CD8-positive, alpha-beta memory T cell (primary cell): ENCODE results near the gene SLC35A4. TPM values are rescaled to one million over a fixed set of nuclear protein-coding genes. Genes with fewer than 3 reads are reported as not detected.

Experiments used
- CTCF ChIA-PET: fragments of 350-600 bp; sonication (Branson Sonifier 250); formaldehyde crosslinking; loops from one replicate; lab custom pipeline; 2021; ENCODE audit warnings: antibody characterized with exemption; lab: Charles Lee
- POLR2A ChIA-PET: fragments of 350-600 bp; sonication (Branson Sonifier 250); formaldehyde crosslinking; loops from one replicate; lab custom pipeline; 2021; ENCODE audit warnings: antibody characterized with exemption; lab: Charles Lee
- DNase-seq, 5 donors: peaks; one replicate each; pipeline versions ENCODE4 v3.0.0 to v3.0.0-alpha.2; 2020 to 2022; ENCODE audit warnings: mixed read lengths in 1 of 5
- H3K27ac ChIP-seq: one replicate; pipeline ENCODE4 v1.7.0; 2013; ENCODE audit warnings: low read depth, mild to moderate bottlenecking, low read length, moderate library complexity
- H3K27me3 ChIP-seq: 2 replicates; pipeline ENCODE4 v1.7.0; 2013; ENCODE audit warnings: low read length, mild to moderate bottlenecking; ENCODE audit not compliant: insufficient read depth, poor library complexity, severe bottlenecking
- H3K36me3 ChIP-seq: 2 replicates; pipeline ENCODE4 v1.7.0; 2013; ENCODE audit warnings: mild to moderate bottlenecking, low read length, moderate library complexity; ENCODE audit not compliant: insufficient read depth
- H3K4me1 ChIP-seq: 2 replicates; pipeline ENCODE4 v1.7.0; 2013; ENCODE audit warnings: mild to moderate bottlenecking, low read length, moderate library complexity; ENCODE audit not compliant: insufficient read depth
- H3K4me3 ChIP-seq: 2 replicates; pipeline ENCODE4 v1.7.0; 2013; ENCODE audit warnings: mild to moderate bottlenecking, low read length
- H3K9me3 ChIP-seq: 2 replicates; pipeline ENCODE4 v1.7.0; 2013; ENCODE audit warnings: mild to moderate bottlenecking, low read length
- H3K27ac Mint-ChIP-seq, 8 donors: one replicate each; pipeline ENCODE4 v1.8.0; 2020 to 2021; ENCODE audit warnings: mixed read lengths in 8 of 8, mild to moderate bottlenecking in 6 of 8, inconsistent platforms in 3 of 8, moderate library complexity in 3 of 8
- H3K27me3 Mint-ChIP-seq, 2 donors: one replicate each; pipeline ENCODE4 v1.8.0; 2020 to 2021; ENCODE audit warnings: mixed read lengths in 2 of 2, mild to moderate bottlenecking in 1 of 2, moderate library complexity in 1 of 2
- H3K36me3 Mint-ChIP-seq, 3 donors: one replicate each; pipeline ENCODE4 v1.8.0; 2020 to 2021; ENCODE audit warnings: mixed read lengths in 3 of 3, inconsistent platforms in 1 of 3, mild to moderate bottlenecking in 1 of 3
- H3K4me1 Mint-ChIP-seq, 3 donors: one replicate each; pipeline ENCODE4 v1.8.0; 2020 to 2021; ENCODE audit warnings: mixed read lengths in 3 of 3, inconsistent platforms in 1 of 3, mild to moderate bottlenecking in 1 of 3
- H3K4me3 Mint-ChIP-seq, 7 donors: one replicate each; pipeline ENCODE4 v1.8.0; 2020 to 2021; ENCODE audit warnings: mixed read lengths in 7 of 7, mild to moderate bottlenecking in 6 of 7, moderate library complexity in 4 of 7, inconsistent platforms in 2 of 7
- H3K9me3 Mint-ChIP-seq, 5 donors: one replicate each; pipeline ENCODE4 v1.8.0; 2020 to 2022; ENCODE audit warnings: mixed read lengths in 5 of 5, mild to moderate bottlenecking in 3 of 5, moderate library complexity in 2 of 5, inconsistent platforms in 1 of 5
- polyA plus RNA-seq: library from polyadenylated mRNA; unstranded; fragments of 300-500 nt; fragmentation: Illumina TruSeq; gene quantifications from one replicate; pipeline ENCODE4 v1.2.3, GENCODE V29; 2021
- total RNA-seq, 2 experiments: library from RNA; stranded (reverse); gene quantifications; one replicate each; pipeline ENCODE4 v1.2.3, GENCODE V29; 2021

The SLC35A4 gene
- total and polyA plus RNA-seq, 3 experiments from 2014 or later: 105 to 126 (median 120) TPM

- CTCF ChIA-PET: interaction anchor here (4.1 kb wide), 1 partner anchor 12 kb away, joined by 34 read pairs; the partner anchor contains the start of gene EIF4EBP3
- no peaks in the 10 kb centered on the region for H3K9me3 Mint-ChIP-seq
Measured at GRCh38 chr5:140560227-140560626, 4.4 kb upstream of the SLC35A4 start.

GRCh38 chr5:140561753-140562523 is 2.7 kb upstream of the SLC35A4 start:
- peaks cover 19% of the 10 kb centered on the region for H3K36me3 ChIP-seq
- peak overlapping the region in 2 of 7 donors; percentile 87 to 96 for H3K4me3 Mint-ChIP-seq
- no peaks in the 10 kb centered on the region for H3K27me3 ChIP-seq
- POLR2A ChIA-PET: interaction anchor here (0.9 kb wide), 1 partner anchor 13 kb away, joined by 3 read pairs; no protein-coding TSS in a partner anchor
- peaks cover 4 to 51% (median 4%) of the 10 kb centered on the region in 3 donors for H3K36me3 Mint-ChIP-seq
- CTCF ChIA-PET: no interaction called here
- no peak overlapping the region for H3K4me3 ChIP-seq
- no peaks in the 10 kb centered on the region for H3K27me3 Mint-ChIP-seq
- no peak overlapping the region for H3K27ac ChIP-seq
- H3K27ac Mint-ChIP-seq: peak overlapping the region in 6 of 8 donors; percentile 29 to 98 (median 90)
- no peak for DNase-seq
- H3K9me3 ChIP-seq: no peaks in the 10 kb centered on the region
- no peaks in the 10 kb centered on the region for H3K9me3 Mint-ChIP-seq
- peaks cover 40 to 61% (median 55%) of the 10 kb centered on the region in 3 donors for H3K4me1 Mint-ChIP-seq
- H3K4me1 ChIP-seq: peaks cover 33% of the 10 kb centered on the region

More at GRCh38 chr5:140560227-140560626, 4.4 kb upstream of the SLC35A4 start:
- H3K4me3 ChIP-seq: no peak overlapping the region
- no peaks in the 10 kb centered on the region for H3K9me3 ChIP-seq
- peaks cover 13% of the 10 kb centered on the region for H3K36me3 ChIP-seq
- Mint-ChIP-seq H3K4me1 (peaks cover 43 to 60% (median 53%) of the 10 kb centered on the region in 3 donors), H3K27ac (peak overlapping the region in 1 of 8 donors; percentile 84), H3K27me3 (no peaks in the 10 kb centered on the region), H3K4me3 (peak overlapping the region in 1 of 7 donors; percentile 31), H3K36me3 (peaks cover 3 to 48% (median 4%) of the 10 kb centered on the region in 3 donors)
- POLR2A ChIA-PET: no interaction called here
- peaks cover 38% of the 10 kb centered on the region for H3K4me1 ChIP-seq
- no peak for DNase-seq
- no peaks in the 10 kb centered on the region for H3K27me3 ChIP-seq
- H3K27ac ChIP-seq: no peak overlapping the region

GRCh38 chr5:140563596-140563995 is 1.0 kb upstream of the SLC35A4 start:
- Histone ChIP-seq H3K27ac (peak overlapping the region; percentile 91), H3K36me3 (peaks cover 21% of the 10 kb centered on the region), H3K27me3 (no peaks in the 10 kb centered on the region), H3K4me3 (peak overlapping the region; percentile 90), H3K4me1 (peaks cover 30% of the 10 kb centered on the region), H3K9me3 (no peaks in the 10 kb centered on the region)
- Mint-ChIP-seq H3K27me3 (no peaks in the 10 kb centered on the region), H3K9me3 (no peaks in the 10 kb centered on the region), H3K36me3 (peaks cover 4 to 59% (median 5%) of the 10 kb centered on the region in 3 donors), H3K4me3 (peak overlapping the region; percentile 87 to 98 (median 96)), H3K27ac (peak overlapping the region; percentile 87 to 100 (median 98)), H3K4me1 (peaks cover 36 to 68% (median 49%) of the 10 kb centered on the region in 3 donors)
- no peak for DNase-seq
- ChIA-PET POLR2A (interaction anchor here (0.6 to 2.9 kb wide), 7 partner anchors 9 to 162 kb away, joined by 3 to 29 read pairs (median 3); partner anchors contain the start of genes ANKHD1, EIF4EBP3, IK and NDUFA2), CTCF (interaction anchor here (1.2 to 1.6 kb wide), 2 partner anchors 16 to 69 kb away, joined by 3 to 8 read pairs; partner anchors contain the start of genes CD14 and EIF4EBP3)

- no peaks in the 10 kb centered on the region for H3K9me3 Mint-ChIP-seq
- H3K4me3 Mint-ChIP-seq: peak overlapping the region; percentile 87 to 98 (median 96)
- no peaks in the 10 kb centered on the region for H3K27me3 ChIP-seq
- peaks cover 46% of the 10 kb centered on the region for H3K4me1 ChIP-seq
- peaks cover 4 to 64% (median 5%) of the 10 kb centered on the region in 3 donors for H3K36me3 Mint-ChIP-seq
- H3K36me3 ChIP-seq: peaks cover 21% of the 10 kb centered on the region
- ChIA-PET POLR2A (interaction anchor here (1.4 to 2.9 kb wide), 4 partner anchors 8 to 164 kb away, joined by 6 to 29 read pairs (median 8); partner anchors contain the start of genes ANKHD1, EIF4EBP3, IK and NDUFA2), CTCF (interaction anchor here (0.8 to 1.8 kb wide), 5 partner anchors 8 to 99 kb away, joined by 3 to 6 read pairs (median 4); partner anchors contain the start of genes CD14, EIF4EBP3 and SRA1)
- no peak for DNase-seq
- H3K4me1 Mint-ChIP-seq: peaks cover 49 to 84% (median 49%) of the 10 kb centered on the region in 3 donors
- H3K4me3 ChIP-seq: peak overlapping the region; percentile 85
- peak overlapping the region; percentile 91 for H3K27ac ChIP-seq
- no peaks in the 10 kb centered on the region for H3K9me3 ChIP-seq
- H3K27ac Mint-ChIP-seq: peak overlapping the region; percentile 87 to 100 (median 98)
- no peaks in the 10 kb centered on the region for H3K27me3 Mint-ChIP-seq
Measured at GRCh38 chr5:140565024-140565779, 574 bp downstream of the SLC35A4 start.

- H3K9me3 Mint-ChIP-seq: no peaks in the 10 kb centered on the region
- ChIA-PET POLR2A (interaction anchor here (1.4 to 2.9 kb wide), 3 partner anchors 8 to 82 kb away, joined by 6 to 29 read pairs (median 8); partner anchors contain the start of genes EIF4EBP3, IK, NDUFA2 and SRA1), CTCF (interaction anchor here (0.8 to 1.8 kb wide), 5 partner anchors 8 to 98 kb away, joined by 3 to 6 read pairs (median 4); partner anchors contain the start of genes CD14, EIF4EBP3 and SRA1)
- Histone ChIP-seq H3K4me1 (peaks cover 47% of the 10 kb centered on the region), H3K9me3 (no peaks in the 10 kb centered on the region), H3K27ac (peak overlapping the region; percentile 91), H3K27me3 (no peaks in the 10 kb centered on the region), H3K4me3 (peak overlapping the region; percentile 85), H3K36me3 (peaks cover 21% of the 10 kb centered on the region)
- H3K27me3 Mint-ChIP-seq: no peaks in the 10 kb centered on the region
- peaks cover 4 to 64% (median 6%) of the 10 kb centered on the region in 3 donors for H3K36me3 Mint-ChIP-seq
- no peak for DNase-seq
- H3K4me3 Mint-ChIP-seq: peak overlapping the region; percentile 87 to 98 (median 96)
- peaks cover 49 to 86% (median 50%) of the 10 kb centered on the region in 3 donors for H3K4me1 Mint-ChIP-seq
- peak overlapping the region; percentile 87 to 100 (median 98) for H3K27ac Mint-ChIP-seq
Measured at GRCh38 chr5:140565780-140566095, 1.1 kb downstream of the SLC35A4 start.

GRCh38 chr5:140566665-140567064 is 2.0 kb downstream of the SLC35A4 start:
- peak overlapping the region in 4 of 7 donors; percentile 41 to 87 (median 64) for H3K4me3 Mint-ChIP-seq
- peaks cover 49 to 78% (median 50%) of the 10 kb centered on the region in 3 donors for H3K4me1 Mint-ChIP-seq
- no peak overlapping the region for H3K4me3 ChIP-seq

GRCh38 chr5:140567136-140567818 is 2.6 kb downstream of the SLC35A4 start:
- no peaks in the 10 kb centered on the region for H3K27me3 ChIP-seq
- H3K4me3 ChIP-seq: no peak overlapping the region
- POLR2A ChIA-PET: no interaction called here
- H3K4me1 Mint-ChIP-seq: peaks cover 49 to 77% (median 50%) of the 10 kb centered on the region in 3 donors
- peaks cover 47% of the 10 kb centered on the region for H3K4me1 ChIP-seq
- peak overlapping the region in 7 of 8 donors; percentile 29 to 87 (median 79) for H3K27ac Mint-ChIP-seq
- H3K4me3 Mint-ChIP-seq: peak overlapping the region in 2 of 7 donors; percentile 44 to 87
- peaks cover 8% of the 10 kb centered on the region for H3K36me3 ChIP-seq
- peaks cover 0 to 56% (median 6%) of the 10 kb centered on the region in 3 donors for H3K36me3 Mint-ChIP-seq
- H3K27ac ChIP-seq: no peak overlapping the region
- CTCF ChIA-PET: interaction anchor here (0.8 to 3.2 kb wide), 4 partner anchors 10 to 148 kb away, joined by 3 to 14 read pairs (median 4); partner anchors contain the start of genes EIF4EBP3 and SRA1
- H3K27me3 Mint-ChIP-seq: no peaks in the 10 kb centered on the region
- no peak for DNase-seq
- no peaks in the 10 kb centered on the region for H3K9me3 Mint-ChIP-seq
- H3K9me3 ChIP-seq: no peaks in the 10 kb centered on the region

More at GRCh38 chr5:140566665-140567064, 2.0 kb downstream of the SLC35A4 start:
- H3K27ac ChIP-seq: no peak overlapping the region
- H3K36me3 Mint-ChIP-seq: peaks cover 0 to 59% (median 6%) of the 10 kb centered on the region in 3 donors
- H3K9me3 ChIP-seq: no peaks in the 10 kb centered on the region
- peaks cover 12% of the 10 kb centered on the region for H3K36me3 ChIP-seq
- H3K27me3 ChIP-seq: no peaks in the 10 kb centered on the region
- H3K9me3 Mint-ChIP-seq: no peaks in the 10 kb centered on the region
- ChIA-PET CTCF (interaction anchor here (0.8 to 1.8 kb wide), 3 partner anchors 9 to 147 kb away, joined by 3 to 6 read pairs (median 4); partner anchors contain the start of genes CD14 and SRA1), POLR2A (no interaction called here)
- no peaks in the 10 kb centered on the region for H3K27me3 Mint-ChIP-seq
- H3K27ac Mint-ChIP-seq: peak overlapping the region in 7 of 8 donors; percentile 12 to 97 (median 79)
- H3K4me1 ChIP-seq: peaks cover 47% of the 10 kb centered on the region
- DNase-seq: no peak
